Muscle layer of duodenum (tissue), 2 donors: ENCODE measurements around the gene RUSF1.
A peak's percentile ranks its signal among the peaks of the same experiment; 100 is the strongest.
"Not testable (repeated sequence)": the region's sequence is repeated elsewhere in the genome, so short reads cannot be mapped to it uniquely, and the experiment has no call there.

Source experiments
- H3K27ac ChIP-seq: one replicate; pipeline ENCODE4 v1.7.0; 2013; ENCODE audit warnings: mild to moderate bottlenecking, low read length
- H3K27me3 ChIP-seq: one replicate; pipeline ENCODE4 v1.7.0; 2013; ENCODE audit warnings: low read depth, mild to moderate bottlenecking, control low read depth, low read length
- H3K36me3 ChIP-seq, 2 donors: one replicate each; pipeline ENCODE4 v1.7.0; 2013; ENCODE audit warnings: low read length in 2 of 2, control low read depth in 1 of 2, mild to moderate bottlenecking in 1 of 2; ENCODE audit not compliant: insufficient read depth in 2 of 2, control insufficient read depth in 1 of 2
- H3K4me1 ChIP-seq, 2 donors: one replicate each; pipeline ENCODE4 v1.7.0; 2013; ENCODE audit warnings: low read length in 2 of 2, mild to moderate bottlenecking in 2 of 2, control low read depth in 1 of 2, moderate library complexity in 1 of 2; ENCODE audit not compliant: insufficient read depth in 2 of 2, control insufficient read depth in 1 of 2
- H3K4me3 ChIP-seq, 2 donors: one replicate each; pipeline ENCODE4 v1.7.0; 2013; ENCODE audit warnings: low read length in 2 of 2, low read depth in 1 of 2, mild to moderate bottlenecking in 1 of 2
- H3K9me3 ChIP-seq, 2 donors: one replicate each; pipeline ENCODE4 v1.7.0; 2013; ENCODE audit warnings: low read length in 2 of 2, control low read depth in 1 of 2, mild to moderate bottlenecking in 1 of 2; ENCODE audit not compliant: control insufficient read depth in 1 of 2
- donor health status: healthy.

The RUSF1 gene

DNA sequence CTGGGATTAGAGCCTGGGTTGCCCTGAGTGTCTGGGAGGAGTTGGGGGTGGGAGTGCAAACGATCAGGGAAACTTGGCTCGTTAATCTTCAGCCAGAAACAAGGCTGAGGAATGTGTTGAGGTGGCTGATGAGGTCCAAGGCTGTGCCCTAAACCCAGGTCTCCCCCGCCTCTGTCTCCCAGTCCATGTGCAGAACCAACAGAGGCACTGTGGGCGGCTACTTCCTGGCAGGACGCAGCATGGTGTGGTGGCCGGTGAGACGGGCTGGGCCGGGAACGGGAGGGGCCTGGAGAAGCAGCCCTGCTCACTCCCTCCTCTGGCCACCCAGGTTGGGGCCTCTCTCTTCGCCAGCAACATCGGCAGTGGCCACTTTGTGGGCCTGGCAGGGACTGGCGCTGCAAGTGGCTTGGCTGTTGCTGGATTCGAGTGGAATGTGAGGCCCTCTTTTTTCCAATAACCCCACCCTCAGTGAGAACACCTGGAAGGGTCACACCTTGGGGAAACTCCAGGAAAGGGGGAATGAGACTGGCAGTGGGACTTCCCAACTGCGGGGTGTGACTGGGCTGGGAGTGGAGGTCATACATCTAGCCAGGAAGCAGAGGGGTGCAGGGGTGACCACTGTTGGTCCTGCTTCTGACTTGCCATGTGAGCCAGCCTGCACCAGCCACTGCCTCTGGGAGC, 23.6 kb downstream of the RUSF1 start:
- no peaks in the 10 kb centered on the region for H3K9me3 ChIP-seq
- peaks cover 6% of the 10 kb centered on the region for H3K27me3 ChIP-seq
- no peaks in the 10 kb centered on the region for H3K36me3 ChIP-seq
- peaks cover 0 to 24% of the 10 kb centered on the region in 2 donors for H3K4me1 ChIP-seq
- H3K4me3 ChIP-seq = no peak overlapping the region
- no peak overlapping the region for H3K27ac ChIP-seq

- H3K9me3 ChIP-seq, H3K27me3 ChIP-seq, H3K4me3 ChIP-seq, H3K36me3 ChIP-seq, H3K27ac ChIP-seq: not testable (repeated sequence)
- peaks cover 0 to 24% of the 10 kb centered on the region in 2 donors for H3K4me1 ChIP-seq
These were observed 24.1 kb downstream of the RUSF1 start for GRCh38 chr16:31484048-31484447.

- Histone ChIP-seq H3K36me3 (peaks cover 0 to 2% of the 10 kb centered on the region in 2 donors), H3K27ac (no peak within 1 kb of the TSS), H3K9me3 (no peaks in the 10 kb centered on the region), H3K27me3 (peaks cover 6% of the 10 kb centered on the region), H3K4me3 (no peak within 1 kb of the TSS), H3K4me1 (peaks cover 0 to 17% of the 10 kb centered on the region in 2 donors)
These were observed 25.1 kb downstream of the RUSF1 start, which contains the start of gene SLC5A2 for GRCh38 chr16:31483081-31483480. TSS of gene SLC5A2 (plus strand) at chr16:31483123. CDS start at chr16:31483137, 14 bp downstream.

GRCh38 chr16:31480851-31481536, 27.2 kb downstream of the RUSF1 start:
- H3K9me3 ChIP-seq = no peaks in the 10 kb centered on the region
- H3K4me1 ChIP-seq = peaks cover 0 to 20% of the 10 kb centered on the region in 2 donors
- no peaks in the 10 kb centered on the region for H3K27me3 ChIP-seq
- no peak overlapping the region for H3K27ac ChIP-seq
- peaks cover 0 to 20% of the 10 kb centered on the region in 2 donors for H3K36me3 ChIP-seq
- no peak overlapping the region for H3K4me3 ChIP-seq

DNA sequence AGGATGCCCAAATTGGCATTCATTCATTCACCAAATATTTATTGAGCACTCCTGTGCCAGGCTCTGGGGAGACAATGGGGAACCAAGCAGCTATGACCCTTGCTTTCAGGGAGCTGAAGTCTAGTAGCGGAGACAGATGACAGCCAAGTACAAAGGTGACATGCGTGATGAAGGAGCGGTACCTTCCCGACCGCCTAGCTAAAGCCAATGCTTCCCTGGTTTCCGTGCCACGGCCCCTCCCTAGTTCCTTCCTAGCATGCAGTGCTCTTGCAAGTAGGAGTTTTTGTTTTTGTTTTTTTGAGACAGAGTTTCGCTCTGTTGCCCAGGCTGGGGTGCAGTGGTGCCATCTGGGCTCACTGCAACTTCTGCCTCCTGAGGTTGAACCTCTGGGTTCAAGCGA, 28.4 kb downstream of the RUSF1 start:
- Histone ChIP-seq H3K27me3 (no peaks in the 10 kb centered on the region), H3K4me1 (peaks cover 0 to 29% of the 10 kb centered on the region in 2 donors), H3K36me3 (peaks cover 0 to 32% of the 10 kb centered on the region in 2 donors), H3K9me3 (no peaks in the 10 kb centered on the region), H3K4me3 (no peak overlapping the region), H3K27ac (no peak overlapping the region)

DNA sequence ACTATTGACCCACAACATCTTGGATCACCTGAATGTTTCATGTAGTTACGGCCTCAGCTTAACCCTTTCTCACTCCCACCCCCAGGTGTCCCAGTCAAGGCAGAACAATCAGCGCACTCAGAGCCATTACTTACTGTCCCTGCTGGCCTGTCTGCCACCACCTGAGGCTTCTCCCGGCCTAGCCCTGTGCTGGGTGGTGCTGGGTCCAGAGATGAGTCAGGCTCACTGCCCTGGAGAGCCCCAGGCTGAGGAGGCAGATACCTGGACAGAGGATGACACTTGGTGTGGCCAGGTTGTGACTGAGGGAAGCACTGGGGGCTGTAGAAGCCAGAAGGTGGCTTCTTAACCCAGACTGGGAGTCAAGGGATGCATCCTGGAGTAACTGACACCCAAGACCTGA, 29.2 kb downstream of the RUSF1 start:
- Histone ChIP-seq H3K27ac (no peak overlapping the region), H3K27me3 (no peaks in the 10 kb centered on the region), H3K4me1 (peaks cover 0 to 37% of the 10 kb centered on the region in 2 donors), H3K9me3 (no peaks in the 10 kb centered on the region), H3K36me3 (peaks cover 6 to 40% of the 10 kb centered on the region in 2 donors), H3K4me3 (no peak overlapping the region)

DNA sequence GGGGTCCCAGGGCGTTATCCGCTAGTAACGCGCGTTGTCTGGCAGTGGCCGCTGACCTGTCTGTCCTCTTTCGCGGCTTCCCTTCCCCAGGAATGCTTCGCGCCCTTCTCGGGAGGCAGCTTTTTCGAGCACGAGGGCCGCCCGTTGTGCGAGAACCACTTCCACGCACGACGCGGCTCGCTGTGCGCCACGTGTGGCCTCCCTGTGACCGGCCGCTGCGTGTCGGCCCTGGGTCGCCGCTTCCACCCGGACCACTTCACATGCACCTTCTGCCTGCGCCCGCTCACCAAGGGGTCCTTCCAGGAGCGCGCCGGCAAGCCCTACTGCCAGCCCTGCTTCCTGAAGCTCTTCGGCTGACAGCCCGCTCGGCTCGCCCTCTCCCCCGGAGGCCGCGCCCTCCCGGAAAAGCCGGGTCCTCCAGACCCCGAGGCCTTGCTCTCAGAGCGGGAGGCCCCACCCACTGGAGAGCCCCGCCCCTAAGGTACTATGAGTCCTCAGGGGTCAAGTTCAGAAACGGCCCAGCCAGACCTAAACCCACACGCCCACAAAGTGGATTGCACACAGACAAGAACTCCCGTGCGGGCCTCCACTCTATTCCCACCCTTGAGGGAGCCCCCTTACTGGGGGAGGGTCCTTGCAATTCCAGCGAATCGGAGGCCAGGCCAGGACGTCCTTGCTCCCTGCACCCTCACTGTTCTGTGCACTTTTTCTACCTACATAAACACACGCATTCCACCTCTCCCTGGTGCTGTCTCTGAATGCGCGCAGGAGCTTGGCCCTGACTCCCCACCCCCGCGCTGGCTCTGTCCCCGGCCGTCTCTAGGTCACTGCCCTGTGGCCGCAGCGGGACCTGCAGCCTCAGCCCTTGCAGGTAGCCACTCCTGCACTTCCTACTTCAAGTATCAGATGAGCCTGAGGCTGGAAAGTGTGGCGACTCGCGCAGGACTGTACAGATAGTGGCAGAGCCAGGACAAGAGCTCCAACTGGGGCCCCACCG, 30.7 kb downstream of the RUSF1 start:
- Histone ChIP-seq H3K9me3 (no peaks in the 10 kb centered on the region), H3K27me3 (no peaks in the 10 kb centered on the region), H3K27ac (no peak overlapping the region), H3K4me3 (peak overlapping the region; percentile 26 to 44), H3K36me3 (peaks cover 12 to 48% of the 10 kb centered on the region in 2 donors), H3K4me1 (peaks cover 0 to 47% of the 10 kb centered on the region in 2 donors)

- Histone ChIP-seq H3K36me3 (peaks cover 12 to 48% of the 10 kb centered on the region in 2 donors), H3K4me3 (peak overlapping the region in 1 of 2 donors; percentile 48), H3K27ac (no peak overlapping the region), H3K4me1 (peaks cover 0 to 47% of the 10 kb centered on the region in 2 donors), H3K27me3 (no peaks in the 10 kb centered on the region), H3K9me3 (no peaks in the 10 kb centered on the region)
These were observed 31.6 kb downstream of the RUSF1 start for GRCh38 chr16:31476303-31477219.

DNA sequence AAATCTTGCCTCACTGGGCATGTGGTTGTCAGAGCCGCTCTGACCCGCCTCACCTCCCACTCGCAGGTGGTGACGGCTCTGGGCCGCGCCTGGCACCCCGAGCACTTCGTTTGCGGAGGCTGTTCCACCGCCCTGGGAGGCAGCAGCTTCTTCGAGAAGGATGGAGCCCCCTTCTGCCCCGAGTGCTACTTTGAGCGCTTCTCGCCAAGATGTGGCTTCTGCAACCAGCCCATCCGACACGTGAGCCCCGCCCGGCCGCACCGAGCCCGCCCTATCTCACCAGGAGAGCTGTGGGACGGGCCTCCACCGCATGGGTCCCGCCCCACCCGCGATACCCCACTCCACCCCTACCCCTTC, 32.3 kb downstream of the RUSF1 start:
- Histone ChIP-seq H3K4me1 (peaks cover 0 to 47% of the 10 kb centered on the region in 2 donors), H3K36me3 (peaks cover 12 to 48% of the 10 kb centered on the region in 2 donors), H3K4me3 (peak overlapping the region in 1 of 2 donors; percentile 48), H3K9me3 (no peaks in the 10 kb centered on the region), H3K27me3 (no peaks in the 10 kb centered on the region), H3K27ac (no peak overlapping the region)
